COLO668 (cell line): ENCODE results near the gene CRX.
"Not testable (repeated sequence)": the region's sequence is repeated elsewhere in the genome, so short reads cannot be mapped to it uniquely, and the experiment has no call there.

Experiments
- DNase-seq: peaks from one replicate; lab custom pipeline; 2025; ENCODE audit not compliant: unreplicated experiment; lab: John Stamatoyannopoulos, UW

Gene CRX

DNA sequence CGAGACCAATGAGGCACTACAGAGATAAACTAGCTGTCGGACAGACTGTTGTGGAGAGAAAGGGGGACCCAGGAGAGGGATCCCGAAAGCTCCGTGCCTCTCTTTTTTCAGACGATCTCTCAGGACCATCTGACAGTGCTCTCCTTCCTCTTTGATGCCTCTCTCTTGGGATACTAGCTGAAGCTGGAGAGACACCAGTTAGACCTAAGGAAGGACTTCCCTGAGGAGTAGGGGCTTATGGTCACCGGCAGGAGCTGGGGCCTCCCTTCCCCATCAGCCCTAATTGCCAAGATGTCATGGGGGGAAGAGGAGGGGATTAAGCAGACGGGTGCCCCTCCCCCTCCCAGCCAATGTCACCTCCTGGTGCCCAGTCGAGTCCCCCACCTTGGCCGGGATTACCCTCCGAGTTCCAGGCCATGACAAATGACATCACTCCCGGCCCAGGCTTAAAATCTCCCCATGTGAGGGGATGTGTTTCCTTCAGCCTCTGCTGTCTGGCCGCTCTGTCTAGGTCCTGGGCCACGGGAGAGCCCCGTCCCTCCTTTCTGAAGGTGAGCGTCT lies at the start of gene CRX:
Gene CRX, plus strand, starts transcription at position 478 of the 561 bp plus-strand sequence. CDS start 12,507 bp downstream, outside the sequence.
- no peak for DNase-seq

DNA sequence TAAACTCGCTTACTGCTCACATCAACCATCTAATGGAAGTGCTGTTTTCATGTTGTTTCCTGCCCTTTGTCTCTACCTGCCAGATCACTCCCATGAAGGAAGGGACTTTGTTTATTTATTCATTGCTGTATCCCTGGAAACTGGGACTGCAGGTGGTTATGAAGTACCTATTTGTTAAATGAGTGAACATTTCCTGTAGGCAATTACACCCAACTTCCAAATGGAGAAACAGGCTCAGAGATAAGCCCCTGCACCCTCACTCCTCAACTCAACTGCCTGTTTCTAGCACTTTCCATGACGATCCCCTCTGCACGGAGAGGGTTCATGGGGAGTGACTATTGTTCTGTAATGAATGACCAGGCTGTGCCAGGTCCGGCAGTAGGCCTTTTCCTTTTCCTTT lies 45.2 kb upstream of the CRX start:
- peak; percentile 62 for DNase-seq

- peak; percentile 53 for DNase-seq
Measured at GRCh38 chr19:47777245-47778048, 44.3 kb upstream of the CRX start.

- peak; percentile 89 for DNase-seq
Measured at GRCh38 chr19:47778049-47778953, 43.4 kb upstream of the CRX start, which contains the start of gene SELENOW. Gene SELENOW (plus strand): TSS chr19:47778703. CDS start chr19:47778786, 83 bp downstream.

DNA sequence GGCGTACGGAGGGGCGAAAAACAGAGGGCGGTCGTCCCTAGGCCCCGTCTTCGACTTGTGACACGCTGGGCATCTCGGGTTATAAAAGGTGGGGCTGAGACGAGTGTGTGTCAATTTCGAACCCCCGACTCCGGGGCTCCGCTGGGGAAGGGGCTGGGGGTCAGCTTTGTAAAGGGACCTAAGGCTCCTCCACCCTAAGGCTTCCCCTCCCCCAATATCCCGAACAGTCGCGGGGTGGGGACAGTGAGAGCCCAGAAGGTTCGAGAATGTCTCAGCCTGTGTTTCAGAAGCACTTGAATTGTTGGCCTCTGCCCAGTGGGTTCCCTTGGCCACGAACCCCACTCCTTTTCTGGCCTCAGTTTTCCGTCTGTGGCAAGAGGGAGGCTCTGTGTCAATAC lies 42.8 kb upstream of the CRX start:
- DNase-seq, result peak; percentile 16

- DNase-seq, result peak; percentile 5
Measured at GRCh38 chr19:47779524-47780214, 42.1 kb upstream of the CRX start.

GRCh38 chr19:47780215-47780551 lies 41.6 kb upstream of the CRX start:
- DNase-seq, result no peak

GRCh38 chr19:47781590-47782262 lies 40.0 kb upstream of the CRX start:
- DNase-seq, result no peak

GRCh38 chr19:47786566-47786965 lies 35.2 kb upstream of the CRX start:
- DNase-seq, result no peak

DNA sequence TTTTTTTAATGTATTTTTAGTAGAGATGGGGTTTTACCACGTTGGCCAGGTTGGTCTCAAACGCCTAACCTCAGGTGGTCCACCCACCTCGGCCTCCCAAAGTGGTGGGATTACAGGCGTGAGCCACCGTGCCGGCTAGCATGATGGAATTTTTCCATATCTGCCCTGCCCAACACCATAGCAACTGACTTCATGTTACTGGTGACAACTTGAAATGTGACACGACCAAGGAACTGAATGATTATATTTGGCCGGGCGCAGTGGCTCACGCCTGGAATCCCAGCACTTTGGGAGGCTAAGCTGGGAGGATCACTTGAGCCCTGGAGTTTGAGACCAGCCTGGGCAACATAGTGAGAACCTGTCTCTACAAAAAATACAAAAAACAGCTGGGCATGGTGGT lies 34.4 kb upstream of the CRX start:
- not testable (repeated sequence) for DNase-seq

DNA sequence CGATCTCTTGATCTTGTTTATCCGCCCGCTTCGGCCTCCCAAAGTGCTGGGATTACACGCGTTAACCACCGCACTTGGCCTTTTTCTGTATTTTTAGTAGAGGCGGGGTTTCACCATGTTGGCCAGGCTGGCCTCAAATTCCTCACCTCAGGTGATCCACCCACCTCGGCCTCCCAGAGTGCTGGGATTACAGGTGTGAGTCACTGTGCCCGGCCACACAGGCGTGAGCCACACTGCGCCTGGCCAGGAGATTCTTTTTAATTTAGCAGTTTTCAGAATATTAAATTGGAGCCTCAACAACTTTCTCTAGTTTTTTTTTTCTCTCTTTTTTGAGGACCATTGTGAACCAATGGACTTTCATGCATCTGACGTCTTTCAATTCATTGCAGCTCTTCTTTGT lies 31.9 kb upstream of the CRX start:
- not testable (repeated sequence) for DNase-seq

GRCh38 chr19:47790398-47790814 lies 31.3 kb upstream of the CRX start:
- peak; percentile 74 for DNase-seq

DNA sequence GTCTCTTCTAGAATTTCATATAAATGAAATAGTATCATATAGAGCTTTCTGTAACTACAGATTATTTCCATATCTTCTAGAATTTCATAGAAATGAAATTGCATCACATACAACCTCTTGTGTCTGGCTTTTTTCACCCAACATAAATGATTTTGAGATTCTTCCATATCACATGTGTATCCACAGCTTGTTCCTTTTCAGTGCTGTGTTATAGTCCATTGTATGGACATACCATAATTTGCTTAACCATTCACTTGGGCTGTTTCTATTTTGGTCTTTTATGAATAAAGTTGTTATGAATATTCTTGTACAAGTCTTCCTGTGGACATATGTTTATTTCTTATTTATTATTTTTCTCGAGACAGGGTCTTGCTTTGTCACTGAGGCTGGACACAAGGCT lies 29.1 kb upstream of the CRX start:
- DNase-seq, result no peak

- no peak for DNase-seq
Measured at GRCh38 chr19:47794526-47794925, 27.2 kb upstream of the CRX start.

- no peak for DNase-seq
Measured at GRCh38 chr19:47796785-47797184, 25.0 kb upstream of the CRX start.

- no peak for DNase-seq
Measured at GRCh38 chr19:47797996-47798903, 23.5 kb upstream of the CRX start.

DNA sequence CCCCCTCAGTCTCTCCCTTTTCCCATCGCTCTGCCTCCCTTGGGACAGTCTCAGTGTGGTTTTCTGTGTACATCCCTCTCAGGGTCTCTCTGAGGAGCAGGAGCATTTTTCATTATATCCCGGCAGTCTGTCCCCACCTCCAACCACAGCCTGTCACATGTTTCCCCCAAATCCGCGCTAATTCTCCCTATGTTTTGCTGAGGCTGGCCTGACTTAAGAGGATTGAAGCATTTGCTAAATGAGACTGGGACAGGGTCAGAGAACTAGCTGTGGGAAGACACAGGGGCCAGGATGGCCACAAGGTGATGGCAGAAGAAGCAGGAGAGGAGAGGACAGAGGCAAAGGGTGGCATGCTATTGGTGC lies 22.9 kb upstream of the CRX start:
- no peak for DNase-seq

GRCh38 chr19:47801270-47801669 lies 20.5 kb upstream of the CRX start:
- DNase-seq, result no peak

- DNase-seq, result no peak
Measured at GRCh38 chr19:47802521-47803043, 19.2 kb upstream of the CRX start.
